ENCODE data around the gene B3GAT3. TPM values are rescaled to one million over a fixed set of nuclear protein-coding genes. Genes with fewer than 3 reads are reported as not detected.

The B3GAT3 gene
- total RNA-seq, 4 donors from 2014 or later = 17.7 to 50.4 (median 23.1) TPM

- no peak overlapping the region for H3K4me3 ChIP-seq
- H3K4me1 ChIP-seq = peaks cover 7 to 9% of the 10 kb centered on the region in 2 donors
- no peak overlapping the region for H3K27ac ChIP-seq
- no peak for DNase-seq
- H3K27me3 ChIP-seq = no peaks in the 10 kb centered on the region
- no peaks in the 10 kb centered on the region for H3K9me3 ChIP-seq
- intact Hi-C loops (cut with DNase I; ENCODE audit: low total_unique reads) = no loop called here
- no peaks in the 10 kb centered on the region for H3K36me3 ChIP-seq
- TF ChIP-seq, protein P1, sequence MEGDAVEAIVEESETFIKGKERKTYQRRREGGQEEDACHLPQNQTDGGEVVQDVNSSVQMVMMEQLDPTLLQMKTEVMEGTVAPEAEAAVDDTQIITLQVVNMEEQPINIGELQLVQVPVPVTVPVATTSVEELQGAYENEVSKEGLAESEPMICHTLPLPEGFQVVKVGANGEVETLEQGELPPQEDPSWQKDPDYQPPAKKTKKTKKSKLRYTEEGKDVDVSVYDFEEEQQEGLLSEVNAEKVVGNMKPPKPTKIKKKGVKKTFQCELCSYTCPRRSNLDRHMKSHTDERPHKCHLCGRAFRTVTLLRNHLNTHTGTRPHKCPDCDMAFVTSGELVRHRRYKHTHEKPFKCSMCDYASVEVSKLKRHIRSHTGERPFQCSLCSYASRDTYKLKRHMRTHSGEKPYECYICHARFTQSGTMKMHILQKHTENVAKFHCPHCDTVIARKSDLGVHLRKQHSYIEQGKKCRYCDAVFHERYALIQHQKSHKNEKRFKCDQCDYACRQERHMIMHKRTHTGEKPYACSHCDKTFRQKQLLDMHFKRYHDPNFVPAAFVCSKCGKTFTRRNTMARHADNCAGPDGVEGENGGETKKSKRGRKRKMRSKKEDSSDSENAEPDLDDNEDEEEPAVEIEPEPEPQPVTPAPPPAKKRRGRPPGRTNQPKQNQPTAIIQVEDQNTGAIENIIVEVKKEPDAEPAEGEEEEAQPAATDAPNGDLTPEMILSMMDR (IDR thresholded peaks at IDR 0.05) = no peak
- no peak for TF ChIP-seq POLR2A (IDR thresholded peaks at IDR 0.05)
Measured at GRCh38 chr11:62604460-62605120, 17.2 kb downstream of the B3GAT3 start.

- intact Hi-C loops (cut with DNase I; ENCODE audit: low total_unique reads) = no loop called here
- H3K9me3 ChIP-seq = no peaks in the 10 kb centered on the region
- H3K36me3 ChIP-seq = no peaks in the 10 kb centered on the region
- peak overlapping the region in 1 of 2 donors; percentile 94 for H3K27ac ChIP-seq
- no peak overlapping the region for H3K4me3 ChIP-seq
- no peak for DNase-seq
- H3K4me1 ChIP-seq = peaks cover 9 to 10% of the 10 kb centered on the region in 2 donors
- no peak for TF ChIP-seq POLR2A (IDR thresholded peaks at IDR 0.05)
- TF ChIP-seq, protein P1 (IDR thresholded peaks at IDR 0.05) = no peak
- H3K27me3 ChIP-seq = no peaks in the 10 kb centered on the region
Measured at GRCh38 chr11:62603776-62604299, 17.9 kb downstream of the B3GAT3 start.

- DNase-seq = no peak
- Histone ChIP-seq H3K4me3 (peak overlapping the region; percentile 58 to 80), H3K27ac (peak overlapping the region; percentile 90 to 94), H3K9me3 (no peaks in the 10 kb centered on the region), H3K27me3 (no peaks in the 10 kb centered on the region), H3K4me1 (peaks cover 9 to 10% of the 10 kb centered on the region in 2 donors), H3K36me3 (no peaks in the 10 kb centered on the region)
- intact Hi-C loops (cut with DNase I; ENCODE audit: low total_unique reads) = no loop called here
- TF ChIP-seq POLR2A (IDR thresholded peaks at IDR 0.05) = no peak
- TF ChIP-seq, protein P1 (IDR thresholded peaks at IDR 0.05) = no peak
Measured at GRCh38 chr11:62603072-62603408, 18.7 kb downstream of the B3GAT3 start.

DNA sequence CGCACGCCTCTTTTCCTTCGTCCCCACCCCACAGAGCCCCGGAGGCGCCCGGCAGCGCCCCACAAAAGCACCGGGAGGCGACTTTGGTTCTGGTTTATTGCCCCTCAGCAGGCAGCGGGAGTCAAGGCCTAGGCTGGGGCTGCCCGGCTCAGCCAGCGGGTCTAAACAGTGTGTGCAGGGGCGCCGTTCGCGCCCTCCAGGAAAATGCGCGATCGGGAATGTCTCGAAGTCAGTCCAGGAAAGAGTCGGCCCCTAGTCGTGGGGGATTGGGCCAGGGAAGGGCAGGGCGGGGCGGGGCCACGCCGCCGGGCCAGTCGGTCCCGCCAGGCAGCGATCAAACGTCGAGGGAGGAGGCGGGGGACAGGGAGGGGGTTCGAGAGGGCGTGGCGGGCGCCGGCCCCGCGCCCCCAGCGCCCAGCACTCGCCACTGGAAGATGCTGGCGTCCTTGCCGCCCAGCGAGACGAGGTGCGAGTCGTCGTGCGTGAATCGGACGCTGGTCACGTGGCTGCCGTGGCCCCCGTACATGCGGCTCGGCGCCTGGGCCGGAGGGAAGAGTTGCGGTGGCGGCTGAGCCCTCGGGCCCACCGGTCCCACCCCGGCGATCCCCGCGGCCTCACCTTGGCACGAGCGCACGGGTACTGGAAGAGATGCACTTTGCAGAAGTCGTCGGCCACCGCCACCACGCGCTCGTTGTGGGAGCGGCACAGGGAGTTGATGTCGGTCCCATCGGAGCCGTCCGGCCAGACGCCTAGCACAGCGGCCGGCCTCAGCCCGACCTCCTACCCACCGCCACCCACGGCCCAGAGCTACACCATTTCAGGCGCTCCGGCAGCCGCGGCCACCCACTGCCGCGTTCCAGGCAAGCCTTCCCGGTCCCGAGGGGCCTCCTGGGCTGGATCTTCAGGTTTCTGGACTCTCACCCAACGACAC is 19.4 kb downstream of the B3GAT3 start:
- peak; percentile 67 to 73 for DNase-seq
- no peaks in the 10 kb centered on the region for H3K27me3 ChIP-seq
- H3K9me3 ChIP-seq = no peaks in the 10 kb centered on the region
- H3K4me3 ChIP-seq = peak overlapping the region; percentile 58 to 80
- H3K36me3 ChIP-seq = no peaks in the 10 kb centered on the region
- H3K27ac ChIP-seq = peak overlapping the region; percentile 90 to 94
- no peak for TF ChIP-seq POLR2A (IDR thresholded peaks at IDR 0.05)
- TF ChIP-seq, protein P1 (IDR thresholded peaks at IDR 0.05) = peak in 2 of 4 experiments; percentile 27 to 34
- H3K4me1 ChIP-seq = peaks cover 9 to 10% of the 10 kb centered on the region in 2 donors
- intact Hi-C loops (cut with DNase I; ENCODE audit: low total_unique reads) = no loop called here
